DMS53 treated with DMSO at 0.1 percent for 48 hours (cell line): ENCODE results near the gene PDC.

Source experiments
- DNase-seq: peaks from one replicate; lab custom pipeline; 2025; ENCODE audit not compliant: unreplicated experiment; lab: John Stamatoyannopoulos, UW

The PDC gene

DNA sequence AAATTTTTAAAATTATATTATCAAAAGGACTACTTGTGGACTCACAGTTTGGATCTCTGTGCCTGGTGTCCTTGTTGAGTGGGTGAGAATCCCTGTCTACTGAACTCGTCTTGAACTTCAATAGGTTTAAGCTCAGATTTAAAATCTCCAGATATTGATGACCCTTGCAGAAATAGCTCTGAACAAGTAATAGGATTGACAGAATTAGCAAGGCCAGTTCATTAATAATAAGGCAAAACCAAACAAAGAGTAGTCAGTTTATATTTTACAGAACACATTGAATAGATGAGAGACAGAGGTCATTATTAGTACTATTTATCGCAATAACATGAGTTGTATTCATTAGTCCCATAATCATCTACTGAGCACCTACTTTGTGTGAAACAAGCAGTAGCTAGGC lies at the start of gene PDC:
PDC (minus strand) TSS at position 101 of the 400 bp plus-strand sequence. CDS start 11,655 bp downstream, outside the sequence.
- no peak for DNase-seq

DNA sequence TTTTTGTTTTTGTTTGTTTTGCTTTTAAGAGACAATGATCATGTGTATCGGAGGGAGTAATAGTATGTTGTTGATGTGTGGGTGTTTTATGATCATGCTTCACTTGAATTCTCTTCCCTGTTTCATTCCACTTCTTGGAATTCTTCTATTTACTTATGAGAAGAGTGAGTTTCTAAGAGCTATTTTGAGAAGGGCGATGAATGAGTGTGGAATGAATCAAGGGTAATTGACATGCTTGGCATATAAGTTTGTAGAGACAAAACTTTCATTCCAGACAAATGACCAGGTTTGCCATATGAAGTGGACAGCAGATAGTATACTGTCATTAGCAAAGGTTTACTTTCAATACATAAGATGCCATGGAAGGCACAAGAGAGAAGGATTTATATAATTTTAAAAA lies 42.3 kb upstream of the PDC start:
- DNase-seq: no peak

DNA sequence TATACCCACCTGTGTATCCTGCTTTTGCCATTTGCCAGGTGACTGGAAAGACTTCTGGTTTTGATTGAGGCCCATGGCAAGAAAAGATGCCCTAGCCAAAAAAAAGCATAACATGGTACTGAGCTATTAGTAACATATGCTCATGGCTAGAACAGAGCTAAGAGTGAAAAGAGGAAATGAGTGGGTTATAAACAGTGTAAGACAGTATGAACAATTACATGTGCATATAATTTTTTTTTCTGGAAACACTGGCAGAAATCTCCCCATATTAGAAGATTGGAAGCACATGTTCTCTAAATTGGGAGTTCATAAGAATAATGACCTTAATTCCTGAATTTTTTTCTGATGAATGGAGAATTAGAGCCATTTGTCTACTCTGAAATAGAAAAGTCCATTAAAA lies 41.2 kb upstream of the PDC start:
- no peak for DNase-seq

DNA sequence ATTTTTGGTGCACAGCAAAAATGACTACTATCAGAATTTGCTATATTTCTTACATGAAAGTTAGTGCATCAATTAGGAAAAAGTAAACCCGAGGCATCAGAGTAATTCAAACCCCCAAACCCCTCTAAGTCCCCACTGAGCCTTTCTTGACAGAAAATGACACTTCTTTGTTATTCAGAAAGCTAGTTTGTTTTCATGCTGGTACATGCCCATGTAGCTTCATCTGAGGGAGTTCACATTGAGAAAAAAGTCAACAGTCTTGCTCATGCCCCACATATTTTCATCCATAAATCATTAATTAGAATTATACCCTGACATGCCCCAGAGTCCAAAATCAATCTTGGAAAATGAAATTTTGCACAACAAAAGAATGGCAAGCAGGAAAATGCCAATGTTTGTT lies 39.9 kb upstream of the PDC start:
- no peak for DNase-seq

DNA sequence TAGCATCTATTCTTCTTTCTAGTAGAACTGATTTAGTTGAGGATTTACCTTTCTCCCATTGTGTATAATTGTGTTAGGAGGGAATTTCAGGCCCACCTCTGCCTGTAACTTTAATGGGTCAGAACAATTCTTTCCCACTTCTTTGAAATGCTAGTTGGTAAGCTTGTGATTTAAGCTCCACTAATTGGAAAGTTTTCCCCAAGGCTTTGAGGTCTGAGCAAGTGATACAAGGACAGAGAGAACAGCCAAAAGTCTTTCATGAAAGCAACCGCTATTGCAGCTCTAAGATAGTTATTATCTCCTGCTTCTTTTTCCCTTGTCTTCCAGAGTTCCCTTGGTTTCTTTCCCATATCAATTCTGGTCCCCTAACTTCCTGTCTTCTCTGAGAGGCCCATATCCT lies 38.7 kb upstream of the PDC start:
- DNase-seq: no peak

DNA sequence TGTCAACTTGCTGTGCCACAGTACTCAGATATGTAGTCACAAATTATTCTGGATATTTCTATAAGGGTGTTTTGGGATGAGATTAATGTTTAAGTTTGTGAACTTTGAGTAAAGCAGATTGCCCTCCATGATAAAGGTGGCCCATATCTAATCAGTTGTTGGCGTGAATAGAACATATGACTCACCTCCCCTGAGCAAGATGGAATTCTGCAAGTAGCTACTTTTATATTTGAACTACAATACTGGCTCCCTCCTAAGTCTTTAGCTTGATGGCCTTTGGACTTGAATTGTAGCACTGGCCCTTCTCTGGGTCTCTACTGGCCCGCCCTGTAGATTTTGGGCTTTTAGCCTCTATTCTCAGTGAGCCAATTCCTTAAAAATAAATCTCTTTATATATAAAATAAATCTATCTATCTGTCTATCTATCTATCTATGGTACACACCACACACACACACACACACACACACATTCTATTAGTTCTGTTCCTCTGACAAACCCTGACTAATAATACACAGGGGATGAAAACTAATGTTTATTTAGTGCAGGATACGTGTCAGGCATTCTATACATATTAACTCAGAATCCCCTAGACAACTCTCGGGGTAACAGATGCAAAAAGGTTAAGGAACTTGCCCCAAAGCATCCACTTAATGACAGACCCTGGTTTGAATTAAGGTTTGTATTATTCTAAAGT lies 37.9 kb upstream of the PDC start:
- no peak for DNase-seq

DNA sequence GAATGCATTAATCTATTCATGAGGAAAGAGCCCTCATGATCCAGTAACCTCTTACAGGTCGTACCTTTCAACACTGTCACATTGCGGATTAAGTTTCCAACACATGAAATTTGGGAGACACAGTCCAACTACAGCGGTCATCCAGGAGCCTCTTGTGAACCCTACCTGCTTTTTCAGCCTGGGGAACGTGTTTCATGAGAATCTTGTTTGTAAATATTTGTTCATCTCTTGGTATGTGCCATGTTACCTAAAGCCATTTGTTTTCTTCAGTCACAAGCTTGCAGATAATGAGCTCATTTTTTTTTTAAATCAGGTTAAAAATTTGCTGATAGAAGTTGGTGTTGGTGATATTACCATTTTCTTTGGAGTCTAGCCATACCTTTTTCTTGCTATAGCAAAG lies 37.2 kb upstream of the PDC start:
- DNase-seq: no peak

DNA sequence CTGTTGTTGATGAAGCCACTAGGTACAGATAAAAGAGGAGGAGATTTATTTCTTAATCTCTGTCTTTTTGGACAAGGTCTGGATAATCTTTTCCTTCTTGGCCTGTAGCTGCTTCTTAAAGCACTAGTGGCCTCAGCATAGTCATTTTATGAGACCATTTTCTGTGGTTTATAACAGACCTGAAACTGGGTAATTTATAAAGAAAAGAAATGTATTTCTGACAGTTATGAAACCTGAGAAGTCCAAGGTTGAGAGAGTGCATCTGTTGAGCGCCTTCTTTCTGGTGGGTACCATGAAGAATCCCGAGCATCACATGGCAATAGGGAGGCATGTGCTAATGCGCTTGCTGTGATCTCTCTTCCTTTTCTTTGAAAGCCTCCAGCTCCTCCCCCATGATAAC lies 36.7 kb upstream of the PDC start:
- no peak for DNase-seq

DNA sequence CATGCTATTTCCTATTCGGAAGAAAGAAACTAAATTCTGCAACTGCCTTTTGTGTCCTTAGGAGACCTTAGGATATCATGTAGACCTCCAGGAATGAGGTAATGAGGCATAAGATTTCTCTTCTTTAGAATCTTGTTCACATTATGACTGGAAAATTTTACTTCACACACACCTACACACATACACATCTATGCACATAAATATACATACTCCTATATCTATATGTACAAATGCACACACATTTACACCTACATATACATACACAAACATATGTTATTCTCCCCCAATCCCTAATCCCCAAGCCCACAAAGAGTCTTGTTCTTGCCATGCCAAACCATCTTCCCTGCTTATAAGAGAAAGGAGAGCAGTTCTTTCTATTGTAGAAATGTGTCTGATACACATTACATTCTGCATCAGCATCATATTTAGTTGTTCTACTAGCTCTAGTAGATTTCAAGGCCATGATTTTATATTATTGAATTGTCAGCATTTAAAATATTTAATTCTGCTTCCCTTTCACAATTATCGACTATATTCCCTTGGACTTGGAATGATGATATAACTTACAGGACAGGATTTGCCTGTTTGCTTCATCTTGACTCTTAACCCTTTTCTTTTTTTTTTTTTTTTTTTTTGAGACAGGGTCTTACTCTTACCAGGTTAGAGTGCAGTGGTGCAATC lies 35.4 kb upstream of the PDC start:
- DNase-seq: no peak

DNA sequence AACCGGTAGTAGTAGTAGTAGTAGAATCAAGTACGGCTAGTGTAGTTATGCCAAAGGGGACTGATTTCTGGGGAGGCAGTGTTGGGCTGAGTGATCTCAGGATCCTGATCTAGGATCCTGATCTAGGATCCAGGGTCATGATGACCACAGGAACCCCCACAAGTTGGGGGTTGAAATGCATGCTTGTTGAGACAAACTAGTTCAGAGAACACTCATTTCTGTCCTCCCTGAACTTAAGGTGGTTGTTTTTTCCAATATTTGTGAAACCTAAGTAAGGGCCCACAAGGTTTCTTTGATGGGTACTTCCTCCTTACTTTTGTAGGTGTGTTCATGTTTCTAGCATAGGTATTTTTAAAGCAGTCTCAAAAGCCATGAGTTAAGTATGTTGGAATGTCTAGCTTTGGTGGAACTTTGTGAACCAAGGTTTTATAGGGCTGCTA lies 33.9 kb upstream of the PDC start:
- DNase-seq: no peak

DNA sequence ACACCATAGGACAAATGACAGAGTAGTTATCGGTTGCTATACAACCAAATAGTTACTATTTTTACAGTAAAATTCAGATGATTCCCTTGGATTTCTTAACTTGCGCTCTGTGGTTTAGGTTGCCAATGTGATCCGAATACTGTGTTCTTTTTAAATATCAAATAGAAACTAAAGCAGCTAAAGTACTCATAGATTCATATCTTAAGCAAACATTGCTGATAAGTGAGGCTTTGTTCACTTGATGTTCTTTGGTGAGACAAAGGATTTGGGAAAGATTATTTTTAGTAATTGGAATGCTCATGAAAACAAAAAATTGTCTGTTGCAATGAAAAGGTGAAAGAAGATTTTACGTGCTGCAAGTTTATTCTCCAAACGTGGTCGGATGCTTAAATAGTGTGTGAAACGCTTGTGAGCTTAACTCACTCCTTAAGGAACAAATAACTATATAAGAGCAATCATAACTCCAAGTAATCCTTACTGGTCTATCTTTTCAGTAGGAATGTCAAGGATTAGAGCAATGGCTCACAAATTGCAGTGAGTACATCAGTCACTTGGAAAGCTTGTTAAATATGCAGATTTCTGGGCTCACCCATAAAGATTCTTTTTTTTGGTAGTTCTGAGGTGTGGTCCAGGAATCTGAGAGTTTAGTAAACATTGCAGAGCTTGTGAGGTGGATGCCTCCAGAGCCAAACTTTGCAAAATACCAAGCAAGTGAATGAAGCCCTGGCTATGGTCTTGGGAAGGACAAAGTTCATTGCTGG lies 31.8 kb upstream of the PDC start:
- DNase-seq: no peak

DNA sequence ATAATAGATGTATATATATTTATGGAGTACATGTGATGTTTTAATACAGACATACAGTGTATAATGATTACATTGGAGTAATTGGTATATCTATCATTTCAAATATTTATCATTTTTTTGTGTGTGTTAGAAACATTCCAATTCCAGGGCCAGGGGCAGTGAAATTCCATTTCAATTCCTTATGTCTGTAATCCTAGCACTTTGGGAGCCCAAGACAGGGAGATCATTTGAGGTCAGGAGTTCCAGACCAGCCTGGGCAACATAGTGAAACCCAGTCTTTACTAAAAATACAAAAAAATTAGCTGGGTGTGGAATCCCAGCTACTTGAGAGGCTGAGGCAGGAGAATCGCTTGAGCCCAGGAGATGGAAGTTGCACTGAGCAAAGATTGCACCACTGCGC lies 30.4 kb upstream of the PDC start:
- no peak for DNase-seq

DNA sequence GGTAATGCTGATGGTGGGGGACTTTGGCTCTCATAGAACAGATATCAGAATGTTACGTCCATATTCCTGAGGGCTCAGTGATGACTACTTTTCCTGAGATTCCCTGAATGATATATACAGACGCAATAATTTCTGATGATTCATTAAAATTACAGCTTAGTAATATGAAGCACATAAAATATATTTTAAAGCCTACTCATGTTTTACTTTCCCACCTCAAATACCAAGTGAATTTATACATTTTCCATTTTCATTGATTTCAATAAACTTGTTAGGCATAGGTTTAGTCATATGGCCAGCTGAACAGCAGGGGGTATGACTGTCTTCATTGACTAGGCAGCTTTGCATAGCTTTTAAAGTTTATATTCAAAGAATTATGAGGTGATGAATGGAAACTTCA lies 26.2 kb upstream of the PDC start:
- no peak for DNase-seq

DNA sequence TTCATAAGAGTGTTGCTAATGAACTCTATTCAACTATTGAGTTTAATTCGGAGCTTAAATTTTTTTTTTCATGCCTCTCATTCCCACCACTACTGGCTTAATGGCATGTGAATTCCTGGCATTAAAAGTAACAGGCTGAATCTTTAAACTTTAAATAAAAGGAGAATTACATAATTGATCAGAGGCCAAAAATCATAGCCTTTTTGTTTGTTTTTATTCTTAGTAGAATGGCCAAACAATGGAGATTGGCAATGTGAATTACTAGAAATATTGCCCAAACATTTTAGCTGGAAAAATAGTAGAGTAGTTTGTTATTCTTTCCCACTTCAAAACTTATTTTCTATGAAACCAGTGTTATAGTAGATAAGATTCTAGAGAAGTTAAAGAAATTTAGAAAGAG lies 25.1 kb upstream of the PDC start:
- no peak for DNase-seq

DNA sequence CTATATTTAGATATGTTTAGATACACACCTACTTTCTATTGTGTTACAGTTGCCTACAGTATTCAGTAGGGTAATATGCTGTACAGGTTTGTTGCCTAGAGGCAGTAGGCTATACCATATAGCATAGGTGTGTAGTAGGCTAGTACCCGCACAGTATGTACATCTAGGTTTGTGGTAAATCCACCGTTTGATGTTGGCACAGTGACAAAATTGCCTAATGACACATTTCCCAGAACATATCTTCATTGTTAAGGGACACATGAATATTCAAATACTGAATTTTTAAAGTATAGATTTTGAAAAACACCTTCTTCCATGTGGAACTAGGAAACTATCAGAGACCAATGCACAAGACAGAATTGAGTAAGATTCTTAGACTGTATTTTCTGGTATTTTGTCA lies 22.6 kb upstream of the PDC start:
- DNase-seq: no peak

DNA sequence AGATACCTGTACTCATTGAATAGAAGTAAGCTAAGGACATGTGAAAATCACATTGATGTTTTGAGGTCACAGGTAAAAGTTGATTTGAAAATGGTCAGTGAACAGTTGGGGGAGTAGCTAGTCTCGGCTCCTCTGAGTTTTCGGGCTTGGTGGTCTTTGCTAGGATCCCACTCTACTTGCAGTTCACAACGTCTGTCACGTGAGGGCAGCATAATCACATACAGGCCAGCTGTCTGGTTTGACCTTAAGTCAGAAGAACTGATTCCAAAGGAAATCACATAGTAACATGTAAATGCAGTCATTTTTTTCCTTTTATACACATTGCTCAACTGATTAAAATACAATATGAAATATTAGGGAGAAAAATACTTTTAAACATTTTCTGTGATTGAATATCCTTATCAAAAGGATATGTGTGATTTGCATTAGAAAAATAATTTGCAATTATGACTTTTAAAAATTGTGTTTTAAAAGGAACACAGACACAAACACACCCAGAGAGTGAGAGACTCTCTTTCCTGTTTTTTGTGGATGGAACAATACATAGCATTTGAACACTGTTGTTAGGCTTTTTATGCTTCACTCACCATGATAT lies 21.8 kb upstream of the PDC start:
- peak; percentile 36 for DNase-seq

DNA sequence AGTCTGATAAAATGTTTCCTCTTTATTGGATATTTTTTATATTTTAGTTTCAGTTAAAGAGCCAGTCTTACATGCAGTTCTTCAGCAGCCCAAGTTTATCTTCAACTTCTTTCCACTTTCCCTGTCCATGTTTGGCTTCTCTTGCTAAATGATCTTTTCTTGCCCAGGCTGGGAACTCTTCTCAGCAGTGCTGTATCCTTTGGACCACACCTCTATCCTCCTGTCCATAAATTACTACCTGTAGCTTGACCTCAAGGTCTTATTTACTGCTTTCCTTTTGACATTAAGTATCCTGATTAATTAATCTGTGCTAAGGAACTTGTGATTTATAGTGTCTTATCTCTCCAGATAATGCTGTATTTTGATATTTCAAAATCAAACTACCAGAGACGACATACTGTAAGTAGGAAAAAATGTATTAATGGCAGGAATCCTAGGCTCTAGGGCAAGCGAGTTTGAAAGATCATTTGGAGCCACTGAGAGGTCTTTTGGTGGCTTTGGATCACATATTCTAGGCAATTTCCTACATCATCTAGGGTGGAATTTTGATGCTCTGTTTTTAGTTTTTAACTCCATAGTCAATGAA lies 20.5 kb upstream of the PDC start:
- DNase-seq: no peak

DNA sequence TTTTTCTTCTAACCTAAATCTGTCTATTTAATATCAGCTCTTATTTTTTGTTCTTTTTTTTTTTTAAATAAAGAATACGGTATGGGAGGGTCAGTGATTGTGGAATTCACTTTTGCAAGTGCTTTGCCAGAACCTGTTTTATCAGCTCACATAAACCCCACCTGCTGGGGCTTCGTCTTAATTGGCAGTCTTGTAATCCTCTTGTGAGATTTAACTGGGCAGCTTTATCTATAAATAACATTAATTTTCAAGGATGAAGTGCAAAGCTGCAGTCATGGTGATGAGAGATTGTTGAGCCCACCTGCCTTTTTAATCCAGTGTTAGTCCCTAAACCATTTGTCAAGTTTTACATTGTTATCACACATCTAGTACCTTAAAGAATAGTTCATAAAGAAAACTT lies 18.2 kb upstream of the PDC start:
- DNase-seq: no peak

DNA sequence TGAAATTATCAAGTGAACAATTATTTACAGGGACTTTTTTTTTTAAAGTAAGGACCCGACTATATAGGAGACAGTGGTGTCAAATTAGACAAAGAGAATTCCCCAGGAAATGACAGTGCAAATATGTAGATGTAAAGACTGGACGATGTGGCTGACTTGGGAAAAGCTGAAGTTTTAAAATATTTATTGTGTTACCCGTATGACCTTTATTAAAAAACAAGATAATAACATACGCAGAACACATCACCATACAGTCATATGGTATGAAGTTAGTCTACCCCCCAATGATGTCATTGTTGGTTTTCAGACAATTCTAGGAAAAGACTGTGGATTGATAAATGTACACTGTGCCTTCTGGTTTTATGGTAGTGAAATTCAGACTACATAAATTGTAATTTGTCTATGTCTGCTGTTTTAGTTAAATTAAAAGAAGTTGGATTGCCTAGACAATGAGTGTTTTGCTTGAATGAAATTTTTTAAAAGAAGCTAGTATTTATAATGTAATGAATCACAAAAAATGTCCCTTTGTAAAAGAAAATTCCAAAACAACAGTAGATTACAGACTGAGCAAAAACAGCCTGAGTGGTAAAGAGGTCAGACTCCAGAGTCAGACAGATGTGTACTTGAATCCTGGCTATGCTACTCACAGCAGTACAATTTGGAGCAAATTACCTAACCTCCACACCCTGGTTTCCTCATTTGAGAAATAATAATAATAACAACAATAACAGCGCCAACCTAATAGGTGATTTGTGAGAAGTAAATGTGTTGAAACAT lies 15.5 kb upstream of the PDC start:
- no peak for DNase-seq

DNA sequence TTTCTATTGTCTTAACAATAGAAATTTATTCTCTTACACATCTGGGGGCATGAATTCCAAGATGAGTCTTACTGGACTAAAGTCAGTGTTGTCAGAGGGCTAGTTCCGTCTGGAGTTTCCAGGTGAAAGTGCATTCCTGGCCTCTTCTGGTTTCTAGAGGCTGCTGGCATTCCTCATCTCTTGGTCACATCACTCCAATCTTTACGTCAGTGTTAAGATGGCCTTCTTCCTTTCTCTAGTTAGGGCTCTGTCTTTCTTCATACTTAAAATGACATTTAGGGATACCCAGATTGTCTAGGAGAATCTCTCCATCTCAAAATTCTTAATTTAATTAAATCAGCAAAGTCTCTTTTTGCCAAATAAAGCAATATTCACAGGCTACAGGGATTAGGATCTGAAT lies 13.3 kb upstream of the PDC start:
- DNase-seq: no peak

DNA sequence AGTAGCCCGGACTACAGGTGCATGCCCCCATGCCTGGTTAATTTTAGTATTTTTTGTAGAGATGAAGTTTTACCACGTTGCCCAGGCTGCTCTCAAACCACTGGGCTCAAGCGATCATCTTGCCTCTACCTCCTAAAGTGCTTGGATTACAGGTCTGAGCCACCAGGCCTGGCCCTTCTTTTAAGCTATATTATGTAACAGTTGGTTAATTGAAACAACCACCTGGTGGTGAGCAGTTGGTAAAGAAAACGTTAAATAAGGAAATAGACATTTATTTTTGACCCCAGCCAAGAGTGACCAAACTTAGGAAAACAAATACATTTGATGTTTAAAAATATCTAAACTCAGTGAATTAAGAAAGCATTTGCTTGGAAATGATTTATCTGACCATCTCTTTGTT lies 12.1 kb upstream of the PDC start:
- DNase-seq: no peak
